RWPE2 (cell line): ENCODE data around the gene TRAPPC10.

Experiments used
- ATAC-seq: fragments of 200-7000 bp; cut with Tn5 transposase; 3 replicates; pipeline ENCODE4 v1.9.1; 2021; ENCODE audit warnings: low read depth
- DNase-seq: peaks from one replicate; pipeline ENCODE4 v3.0.0-alpha.2; 2020; ENCODE audit warnings: low spot score
- H3K27ac ChIP-seq: fragments of 450-650 bp; 2 replicates; pipeline ENCODE4 v1.5.1; 2017; ENCODE audit warnings: mild to moderate bottlenecking; ENCODE audit not compliant: poor library complexity, severe bottlenecking
- H3K27me3 ChIP-seq: fragments of 250-450 bp; sonication (Bioruptor Pico); 2 replicates; pipeline ENCODE4 v1.5.1; 2021; ENCODE audit warnings: mild to moderate bottlenecking, moderate library complexity; ENCODE audit not compliant: insufficient read depth, poor library complexity, severe bottlenecking
- H3K36me3 ChIP-seq: fragments of 250-450 bp; sonication (Bioruptor Pico); 2 replicates; pipeline ENCODE4 v1.5.1; 2020; ENCODE audit warnings: low read depth, mild to moderate bottlenecking, moderate library complexity
- H3K4me1 ChIP-seq: fragments of 250-450 bp; sonication (Bioruptor Pico); 2 replicates; pipeline ENCODE4 v1.5.1; 2021; ENCODE audit warnings: mild to moderate bottlenecking, moderate library complexity; ENCODE audit not compliant: insufficient read depth, poor library complexity, severe bottlenecking
- H3K4me3 ChIP-seq: fragments of 250-450 bp; sonication (Bioruptor Pico); 2 replicates; pipeline ENCODE4 v1.5.1; 2021; ENCODE audit warnings: mild to moderate bottlenecking, moderate library complexity; ENCODE audit not compliant: severe bottlenecking
- H3K9me3 ChIP-seq: fragments of 250-450 bp; sonication (Bioruptor Pico); 2 replicates; pipeline ENCODE4 v1.5.1; 2021; ENCODE audit warnings: mild to moderate bottlenecking, moderate library complexity; ENCODE audit not compliant: severe bottlenecking
- CTCF ChIP-seq: fragments of 450-650 bp; IDR thresholded peaks from one replicate; pipeline ENCODE4 v1.5.1; 2017; ENCODE audit warnings: mild to moderate bottlenecking, moderate library complexity; ENCODE audit not compliant: poor library complexity, severe bottlenecking

The TRAPPC10 gene

GRCh38 chr21:44083631-44084291, 71.7 kb downstream of the TRAPPC10 start:
- Histone ChIP-seq H3K4me3 (no peak overlapping the region), H3K9me3 (no peaks in the 10 kb centered on the region), H3K4me1 (no peaks in the 10 kb centered on the region), H3K36me3 (peaks cover 80% of the 10 kb centered on the region), H3K27me3 (no peaks in the 10 kb centered on the region), H3K27ac (no peak overlapping the region)
- ATAC-seq = no peak
- no peak for TF ChIP-seq CTCF
- no peak for DNase-seq

- H3K27ac ChIP-seq = no peak overlapping the region
- ATAC-seq (no peak), DNase-seq (no peak)
- H3K4me1 ChIP-seq = no peaks in the 10 kb centered on the region
- H3K9me3 ChIP-seq = no peaks in the 10 kb centered on the region
- no peak for TF ChIP-seq CTCF
- peaks cover 76% of the 10 kb centered on the region for H3K36me3 ChIP-seq
- H3K4me3 ChIP-seq = no peak overlapping the region
- H3K27me3 ChIP-seq = no peaks in the 10 kb centered on the region
These were observed 72.6 kb downstream of the TRAPPC10 start for GRCh38 chr21:44084496-44085241.

GRCh38 chr21:44085491-44086321, 73.6 kb downstream of the TRAPPC10 start:
- TF ChIP-seq CTCF = no peak
- Histone ChIP-seq H3K36me3 (peaks cover 76% of the 10 kb centered on the region), H3K4me3 (no peak overlapping the region), H3K27ac (no peak overlapping the region), H3K9me3 (no peaks in the 10 kb centered on the region), H3K27me3 (no peaks in the 10 kb centered on the region), H3K4me1 (no peaks in the 10 kb centered on the region)
- no peak for ATAC-seq
- DNase-seq = no peak

- peaks cover 80% of the 10 kb centered on the region for H3K36me3 ChIP-seq
These were observed 74.7 kb downstream of the TRAPPC10 start for GRCh38 chr21:44086636-44087425.

More at GRCh38 chr21:44086636-44087425, 74.7 kb downstream of the TRAPPC10 start:
- no peak for ATAC-seq
- H3K4me3 ChIP-seq = no peak overlapping the region
- no peak overlapping the region for H3K27ac ChIP-seq
- no peak for DNase-seq
- no peaks in the 10 kb centered on the region for H3K27me3 ChIP-seq
- no peaks in the 10 kb centered on the region for H3K9me3 ChIP-seq
- no peaks in the 10 kb centered on the region for H3K4me1 ChIP-seq
- TF ChIP-seq CTCF = no peak
